Measurements from ENCODE around the gene VASH2.
"Not testable (repeated sequence)": the region's sequence is repeated elsewhere in the genome, so short reads cannot be mapped to it uniquely, and the experiment has no call there.

The VASH2 gene

DNA sequence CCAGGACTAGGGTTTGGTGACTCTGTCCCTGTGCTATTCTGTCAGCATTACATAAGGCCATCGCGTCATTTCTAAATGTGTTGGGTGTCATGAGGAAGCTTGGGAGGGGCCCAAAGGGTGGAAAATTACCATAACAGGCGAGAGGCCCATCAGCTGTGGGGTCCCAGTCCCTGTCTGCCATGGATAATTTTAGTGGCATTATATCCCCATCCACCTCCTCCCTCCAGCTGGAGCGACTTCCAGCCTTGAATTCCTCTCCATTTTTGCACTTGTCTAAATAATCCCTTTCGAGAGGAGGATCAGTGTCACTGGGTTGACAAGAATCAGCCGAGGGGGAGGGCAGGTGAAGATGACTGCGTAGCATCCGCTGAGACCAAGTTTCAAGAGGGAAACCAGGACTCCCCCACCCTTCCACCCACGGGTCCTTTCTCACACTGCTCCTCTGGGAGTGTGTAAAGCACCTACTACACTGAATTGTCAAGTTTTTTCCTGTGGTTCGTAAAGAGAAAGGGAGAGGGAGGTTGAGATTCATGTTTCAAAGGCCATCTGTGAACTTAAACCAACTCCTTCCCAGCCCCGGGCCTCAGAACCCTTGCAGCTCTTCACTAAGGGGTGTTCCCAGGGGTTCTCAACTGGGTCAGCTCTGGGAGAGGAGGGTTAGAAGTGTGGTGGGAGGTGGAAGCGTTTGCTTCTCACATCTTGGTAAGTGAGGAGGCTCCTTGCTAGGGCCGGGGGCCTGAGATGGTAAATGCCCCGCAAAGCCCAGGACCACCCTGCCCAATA is 29.2 kb downstream of the VASH2 start:
- DNase-seq (ENCODE audit: low read depth in 4 of 4, low spot score in 1 of 4): peak in 1 of 4 experiments; percentile 30

DNA sequence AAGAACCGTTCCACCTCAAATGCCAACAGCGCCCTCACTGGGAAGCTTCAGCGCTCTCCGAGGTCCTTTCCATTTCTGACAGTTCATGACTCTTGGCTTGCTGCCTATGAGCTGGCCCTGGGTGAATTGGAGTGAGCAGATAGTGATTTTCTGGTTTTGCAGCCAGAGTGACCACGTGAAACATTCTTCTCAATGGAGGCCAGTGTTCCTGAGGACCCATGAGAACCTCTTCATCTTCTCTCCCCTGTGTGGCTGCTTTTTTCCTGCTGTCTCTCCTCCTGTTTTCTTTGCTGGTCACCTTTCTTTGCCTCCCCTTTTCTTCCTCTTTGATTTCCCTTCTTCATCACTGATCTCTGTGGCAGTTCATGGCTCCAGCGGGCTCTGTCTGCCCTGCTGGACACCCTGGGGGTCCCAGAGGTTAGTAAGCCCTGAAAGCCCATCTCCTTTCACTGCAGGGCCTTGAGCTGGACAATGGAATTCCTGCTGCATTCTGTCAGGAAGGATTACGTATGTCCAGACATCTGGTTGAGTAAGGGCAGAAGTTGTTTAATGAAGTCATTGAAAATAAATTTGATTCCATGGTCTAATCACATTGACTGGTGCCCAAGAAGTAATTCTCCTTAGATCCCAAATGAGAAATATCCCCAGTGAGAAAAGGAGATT is 29.9 kb downstream of the VASH2 start:
- no peak for DNase-seq (ENCODE audit: low read depth in 4 of 4, low spot score in 1 of 4)

DNA sequence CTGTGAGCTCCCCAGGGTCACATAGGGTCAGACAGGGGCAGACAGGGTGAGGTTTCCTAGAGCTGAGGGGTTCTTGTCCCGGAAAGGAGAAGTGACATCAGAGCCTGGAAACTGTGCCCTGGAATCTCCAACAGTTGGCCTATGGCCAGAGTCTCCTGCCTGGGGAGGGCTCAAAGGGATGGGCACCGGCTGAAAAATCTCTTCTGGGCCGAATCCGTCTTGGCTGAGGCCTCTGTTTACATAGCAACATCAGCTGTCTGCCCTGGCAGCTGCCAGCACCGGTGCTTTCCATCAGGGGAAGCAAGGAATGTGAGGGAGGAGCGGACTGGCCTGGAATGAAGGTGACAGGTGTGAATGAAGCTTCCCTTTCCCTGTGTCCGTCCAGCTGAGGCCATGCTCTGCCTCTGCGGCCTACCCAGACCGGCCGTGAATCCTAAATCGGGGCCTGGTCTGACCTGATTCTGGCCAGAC is 30.7 kb downstream of the VASH2 start:
- DNase-seq (ENCODE audit: low read depth in 4 of 4, low spot score in 1 of 4): no peak

DNA sequence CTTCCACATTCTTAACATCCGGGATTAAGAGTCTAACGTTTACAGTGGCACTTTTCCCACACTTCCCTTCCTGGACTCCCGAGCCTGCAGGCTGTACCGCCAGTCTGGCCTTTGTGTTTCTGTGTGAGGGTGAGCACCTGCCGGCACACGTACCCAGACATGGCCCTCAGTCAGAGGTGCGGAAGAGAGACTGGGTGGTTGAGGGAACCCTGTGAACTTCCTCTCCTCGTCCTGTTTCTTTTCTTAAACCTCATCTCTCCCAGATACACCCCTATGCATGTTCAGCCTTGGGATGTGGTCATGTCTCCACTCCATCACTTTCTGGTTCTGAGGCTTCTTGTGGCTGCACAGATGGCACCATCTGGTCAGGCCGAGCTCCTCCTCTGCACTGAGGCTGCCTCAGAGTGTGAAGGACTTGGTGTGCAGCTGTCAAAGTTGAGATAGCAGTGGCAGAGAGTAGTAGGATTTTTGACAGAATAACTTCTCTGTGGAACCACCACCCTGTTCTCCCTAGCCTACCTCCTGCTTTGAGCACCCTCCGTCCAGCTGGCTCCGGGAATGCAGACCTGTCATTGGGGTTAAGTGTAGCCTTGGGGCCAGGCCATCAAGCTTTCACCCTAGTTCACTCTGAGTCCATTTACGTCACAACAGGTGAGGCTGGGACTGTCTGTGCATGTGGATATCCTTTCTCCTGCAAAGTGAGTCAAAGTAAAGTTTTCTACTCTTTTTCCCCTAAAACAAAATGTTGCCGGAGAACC is 31.4 kb downstream of the VASH2 start:
- DNase-seq (ENCODE audit: low read depth in 4 of 4, low spot score in 1 of 4): no peak

DNA sequence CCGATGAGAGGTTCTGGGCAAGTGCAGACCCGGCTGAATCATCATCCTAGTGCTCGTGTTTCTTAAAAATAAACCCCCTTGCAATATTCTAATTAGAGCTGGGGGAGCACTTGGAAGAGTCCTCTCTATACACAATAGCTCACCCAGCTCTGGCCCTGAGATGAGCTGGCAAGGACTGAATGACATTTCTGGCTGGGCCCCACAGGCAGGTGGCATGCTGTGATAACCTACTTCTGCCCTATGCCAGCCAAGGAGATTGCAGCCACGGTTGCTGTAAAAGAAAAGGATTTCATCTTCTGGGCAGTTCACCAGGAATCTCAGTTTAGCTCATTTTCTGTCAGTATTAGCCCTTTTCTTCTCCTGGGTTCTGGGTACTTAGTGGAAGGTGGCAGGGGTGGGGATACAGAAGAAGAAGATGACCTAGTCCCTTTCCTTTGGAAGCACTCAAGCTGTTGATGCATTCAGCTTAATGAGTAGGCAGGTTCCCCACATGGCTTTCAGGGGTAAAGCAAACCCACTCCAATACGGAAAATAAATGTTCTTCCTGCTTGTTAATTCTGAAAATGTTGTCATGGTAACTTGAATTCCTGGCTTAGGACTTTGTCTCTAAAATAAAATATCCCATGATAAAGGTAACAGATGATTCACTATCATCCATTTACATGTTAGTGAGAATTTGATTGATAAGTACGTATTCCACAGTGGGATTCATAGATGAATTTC is 32.2 kb downstream of the VASH2 start:
- DNase-seq (ENCODE audit: low read depth in 4 of 4, low spot score in 1 of 4): no peak

DNA sequence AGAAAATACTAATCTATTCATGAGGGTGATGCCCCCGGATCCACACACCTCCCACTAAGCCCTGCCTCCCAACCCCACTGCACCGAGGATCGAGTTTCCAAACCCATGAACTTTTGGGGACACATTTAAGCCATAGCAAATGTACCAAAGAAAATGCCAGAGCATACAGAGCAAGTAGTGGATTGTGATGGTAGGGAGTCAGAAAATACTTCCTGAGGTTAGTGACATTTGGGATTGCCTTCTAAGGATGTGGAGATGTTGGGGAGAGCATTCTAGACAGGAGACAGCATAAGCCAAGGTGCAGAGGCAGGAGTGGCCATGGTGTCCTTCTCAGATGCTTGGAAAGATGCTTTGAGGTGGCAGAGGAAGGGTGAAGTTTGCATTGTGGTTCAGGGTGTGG is 33.1 kb downstream of the VASH2 start:
- no peak for DNase-seq (ENCODE audit: low read depth in 4 of 4, low spot score in 1 of 4)

DNA sequence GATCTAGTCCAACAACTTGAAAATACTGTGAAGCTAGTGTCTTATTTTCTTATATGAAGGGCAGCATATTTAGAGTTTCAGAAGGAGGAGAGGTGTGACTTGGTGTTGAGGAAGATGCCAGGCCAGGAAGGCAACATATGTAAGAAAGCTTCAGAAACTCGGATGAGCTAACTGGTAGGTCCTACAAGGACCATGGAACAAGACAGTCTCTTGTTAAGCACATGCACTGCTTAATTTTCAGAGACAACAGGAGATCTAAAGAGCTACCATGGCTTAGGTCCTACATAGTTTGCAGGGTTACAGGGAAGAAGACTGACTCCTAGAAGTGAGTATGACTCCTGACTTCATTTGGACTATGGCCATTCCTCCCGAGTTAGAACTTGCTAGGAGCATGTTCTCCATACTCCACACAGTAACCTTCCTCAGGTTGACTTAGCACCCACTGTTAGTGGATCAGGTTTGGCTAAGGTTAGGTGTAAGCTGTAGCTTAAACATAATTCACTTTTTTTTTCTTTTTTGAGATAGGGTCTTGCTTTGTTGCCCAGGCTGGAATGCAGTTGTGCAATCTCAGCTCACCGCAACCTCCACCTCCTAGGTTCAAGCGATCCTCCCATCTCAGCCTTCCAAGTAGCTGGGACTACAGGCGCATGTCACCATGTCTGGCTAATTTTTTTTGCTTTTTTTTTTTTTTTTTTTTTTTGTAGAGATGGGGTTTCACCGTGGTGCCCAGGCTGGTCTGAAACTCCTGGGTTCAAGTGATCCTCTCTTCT is 34.4 kb downstream of the VASH2 start:
- DNase-seq (ENCODE audit: low read depth in 4 of 4, low spot score in 1 of 4): no peak

DNA sequence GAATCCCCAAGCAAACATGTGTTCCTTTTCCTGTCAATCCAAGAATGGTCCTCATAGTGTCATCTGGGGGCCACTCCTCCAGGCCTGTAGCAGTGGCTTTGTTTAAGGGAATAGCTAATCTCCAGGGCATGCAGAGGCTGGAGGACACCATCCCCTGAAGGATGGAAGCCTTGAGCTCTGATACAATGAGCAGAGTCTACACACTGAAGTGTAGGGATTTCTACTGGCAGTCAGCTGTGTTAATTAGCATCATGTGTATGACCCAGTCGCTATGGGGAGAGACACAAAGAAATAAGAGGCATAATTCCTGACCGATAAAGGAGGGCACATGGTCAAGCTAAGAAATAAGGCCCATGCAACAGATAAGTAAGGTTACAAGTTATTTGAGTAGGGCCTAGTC is 36.2 kb downstream of the VASH2 start:
- no peak for DNase-seq (ENCODE audit: low read depth in 4 of 4, low spot score in 1 of 4)

DNA sequence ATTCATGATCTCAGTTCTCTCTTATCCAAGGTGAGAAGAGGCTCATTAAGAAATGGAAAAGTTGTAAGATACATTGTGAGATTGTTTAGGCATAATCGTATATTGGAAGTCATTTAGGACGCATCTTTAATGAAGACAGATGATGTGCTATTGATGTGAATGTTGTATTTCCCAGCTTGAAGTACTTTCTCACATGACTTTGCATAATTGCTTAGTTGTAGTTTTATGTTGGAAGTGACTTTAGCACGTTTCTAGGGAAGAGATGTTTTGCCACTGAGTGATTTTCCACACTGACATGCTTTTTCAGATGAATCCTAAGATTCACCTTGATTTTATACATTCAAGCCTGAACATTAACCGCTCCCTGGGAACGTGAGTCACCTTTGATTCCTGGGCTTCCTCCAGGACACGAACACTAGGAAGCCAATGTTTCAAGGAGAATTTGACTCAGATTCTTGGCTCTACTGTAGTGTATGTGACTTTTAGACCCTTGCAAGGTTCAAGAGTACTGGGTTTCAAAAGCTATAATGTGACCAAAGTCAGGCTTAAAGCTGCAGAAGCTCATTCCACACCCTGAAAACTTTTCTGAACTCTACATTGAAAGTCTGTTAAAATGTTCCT is 37.5 kb downstream of the VASH2 start:
- DNase-seq (ENCODE audit: low read depth in 4 of 4, low spot score in 1 of 4): no peak

DNA sequence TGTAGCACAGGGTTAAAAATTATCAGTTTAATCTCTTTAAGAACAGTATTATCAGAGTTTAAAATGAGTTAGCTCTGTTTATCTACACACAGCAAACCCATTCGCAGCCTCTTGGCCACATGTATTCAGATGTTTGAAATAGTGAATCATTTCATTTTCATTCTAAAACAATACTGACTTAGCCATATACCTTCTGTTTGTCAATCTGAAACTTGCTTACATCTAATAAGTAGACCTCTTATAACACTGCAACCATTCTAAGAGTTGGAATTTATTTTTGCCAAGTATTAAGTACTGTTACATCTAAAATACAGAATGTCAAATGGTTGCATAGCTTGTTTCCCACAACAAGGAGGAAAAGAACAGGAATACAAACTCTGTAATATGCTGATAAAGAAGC is 39.9 kb downstream of the VASH2 start:
- DNase-seq (ENCODE audit: low read depth in 4 of 4, low spot score in 1 of 4): no peak

DNA sequence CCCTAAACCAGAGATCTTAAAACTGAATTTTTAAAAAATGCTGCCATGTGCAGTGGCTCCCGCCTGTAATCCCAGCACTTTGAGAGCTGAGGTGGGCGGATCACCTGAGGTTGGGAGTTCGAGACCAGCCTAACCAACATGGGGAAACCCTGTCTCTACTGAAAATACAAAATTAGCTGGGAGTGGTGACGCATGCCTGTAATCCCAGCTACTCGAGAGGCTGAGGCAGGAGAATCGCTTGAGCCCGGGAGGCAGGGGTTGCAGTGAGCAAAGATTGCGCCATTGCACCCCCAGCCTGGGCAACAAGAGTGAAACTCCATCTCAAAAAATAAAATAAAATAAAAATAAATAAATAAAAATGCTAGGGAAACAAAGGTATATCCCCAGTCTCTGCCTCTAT is 43.6 kb downstream of the VASH2 start:
- not testable (repeated sequence) for DNase-seq (ENCODE audit: low read depth in 4 of 4, low spot score in 1 of 4)

DNA sequence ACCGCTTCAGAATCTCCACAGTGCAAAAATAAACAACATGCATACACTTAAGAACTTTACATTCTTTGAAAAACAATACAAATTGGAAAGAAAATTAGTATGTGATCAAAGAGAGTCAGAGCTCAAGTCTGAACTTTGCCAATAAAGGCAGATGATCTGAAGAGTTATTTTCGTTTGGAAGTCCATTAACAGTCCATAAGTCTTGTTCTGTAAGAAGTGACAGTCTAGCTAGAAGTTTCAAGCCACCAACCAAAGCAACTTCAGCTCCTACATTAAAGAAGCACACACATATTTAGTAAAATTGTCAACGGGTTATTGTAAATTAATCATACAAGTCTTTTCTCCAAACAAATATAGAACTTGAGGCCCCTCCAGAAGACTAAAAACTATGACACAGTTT is 44.6 kb downstream of the VASH2 start:
- DNase-seq (ENCODE audit: low read depth in 4 of 4, low spot score in 1 of 4): no peak

DNA sequence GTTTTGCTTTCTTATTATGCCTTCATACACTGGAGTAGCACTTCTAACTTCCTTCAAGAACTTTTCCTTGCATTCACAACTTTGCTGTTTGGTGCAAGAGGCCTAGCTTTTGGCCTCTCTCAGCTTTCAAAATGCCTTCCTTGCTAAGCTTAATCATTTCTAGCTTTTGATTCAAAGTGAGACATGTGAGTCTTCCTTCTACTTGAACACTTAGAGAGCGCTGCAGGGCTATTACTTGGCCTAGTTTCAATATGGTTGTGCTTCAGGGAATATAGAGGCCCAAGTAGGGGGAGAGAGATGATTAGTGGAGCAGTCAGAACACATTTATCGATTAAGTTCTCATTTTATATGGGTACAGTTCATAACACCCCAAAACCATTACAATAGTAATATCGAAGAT is 52.9 kb downstream of the VASH2 start:
- DNase-seq (ENCODE audit: low read depth in 4 of 4, low spot score in 1 of 4): no peak

DNA sequence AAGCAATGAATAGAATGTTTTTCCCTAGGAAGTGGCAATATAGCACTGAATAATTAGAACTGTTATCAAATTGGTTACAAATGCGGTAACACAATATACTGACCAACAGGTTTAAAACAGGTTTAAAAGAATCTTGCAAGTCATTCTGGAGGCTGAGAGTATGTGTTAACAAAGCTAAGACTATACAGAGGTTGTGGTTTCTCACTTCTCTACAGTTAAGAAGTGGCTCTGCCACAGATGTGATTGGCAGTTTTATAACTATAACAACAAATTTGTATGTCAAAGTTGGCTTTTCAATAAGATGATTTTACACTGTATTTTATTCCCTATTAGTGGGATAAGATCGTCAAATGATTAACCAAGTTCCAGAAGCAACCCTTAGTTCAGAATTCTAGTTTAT is 58.2 kb downstream of the VASH2 start:
- DNase-seq (ENCODE audit: low read depth in 4 of 4, low spot score in 1 of 4): no peak

DNA sequence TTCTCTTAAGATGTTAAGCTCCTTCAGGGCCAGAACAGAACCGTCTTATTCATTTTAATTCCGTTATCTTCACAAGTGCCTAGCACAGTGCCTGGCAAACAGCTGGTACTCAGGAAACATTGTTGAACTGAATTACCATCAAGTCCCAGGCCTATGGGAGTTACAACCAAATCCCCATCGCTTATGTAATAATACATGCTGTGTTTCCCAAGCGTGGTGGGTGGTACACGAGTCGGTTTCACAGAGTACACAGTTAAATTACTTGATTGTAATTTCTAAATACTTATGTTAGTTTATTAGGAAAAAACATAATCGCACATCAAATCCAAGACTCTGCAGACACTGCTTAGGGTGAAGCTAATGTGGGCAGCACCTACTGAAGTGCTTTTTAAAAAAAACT is 64.3 kb downstream of the VASH2 start:
- DNase-seq (ENCODE audit: low read depth in 4 of 4, low spot score in 1 of 4): no peak

DNA sequence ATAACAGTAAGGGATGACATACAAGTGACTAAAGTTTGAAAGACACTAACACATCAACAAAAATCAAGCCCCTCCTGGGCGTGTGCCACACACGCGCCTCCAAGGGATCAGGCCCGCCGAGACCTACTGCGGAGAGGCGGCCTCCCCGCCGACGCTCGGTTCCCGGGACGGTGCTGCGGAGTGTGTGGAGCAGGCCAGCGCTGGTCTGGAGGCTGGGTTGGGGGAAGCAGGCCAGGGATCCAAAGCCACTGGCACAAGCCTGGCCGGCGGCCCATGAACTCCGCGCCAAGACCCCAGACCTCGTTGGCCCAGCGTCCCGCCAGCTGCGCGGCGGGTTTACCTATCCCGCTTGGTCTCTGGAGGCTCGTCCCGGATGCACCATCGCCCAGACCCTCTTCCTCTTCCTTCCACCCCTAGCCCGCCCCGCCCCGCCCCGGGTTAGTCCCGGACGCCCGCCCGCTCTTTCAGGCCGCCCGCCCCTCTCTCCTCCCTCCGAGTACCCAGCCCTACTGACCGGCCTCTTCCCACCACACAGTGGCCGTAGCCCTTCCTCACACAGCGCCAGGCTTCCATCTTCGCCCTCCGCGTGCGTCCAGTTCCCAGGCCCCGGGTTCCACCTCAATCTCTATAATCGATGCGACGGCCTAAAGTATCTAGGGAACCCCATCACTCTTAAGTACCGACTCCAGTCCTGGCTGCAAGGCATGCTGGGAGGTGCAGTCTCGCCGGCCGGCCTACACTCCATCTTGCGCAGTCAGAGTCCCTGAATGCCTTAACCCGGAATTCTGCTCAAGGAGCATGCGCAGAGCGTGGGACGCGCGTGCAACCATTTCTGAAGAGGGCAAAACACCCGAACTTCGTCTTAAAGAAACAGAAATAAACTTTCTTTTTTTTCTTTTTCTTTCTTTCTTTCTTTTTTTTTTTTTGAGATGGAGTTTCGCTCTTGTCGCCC is 65.0 kb downstream of the VASH2 start, which contains the start of gene ANGEL2:
Gene ANGEL2, minus strand, starts transcription at position 769 of the 952 bp plus-strand sequence. Its CDS starts 196 bp downstream, at position 573.
- peak; percentile 85 to 93 (median 90) for DNase-seq (ENCODE audit: low read depth in 4 of 4, low spot score in 1 of 4)

DNA sequence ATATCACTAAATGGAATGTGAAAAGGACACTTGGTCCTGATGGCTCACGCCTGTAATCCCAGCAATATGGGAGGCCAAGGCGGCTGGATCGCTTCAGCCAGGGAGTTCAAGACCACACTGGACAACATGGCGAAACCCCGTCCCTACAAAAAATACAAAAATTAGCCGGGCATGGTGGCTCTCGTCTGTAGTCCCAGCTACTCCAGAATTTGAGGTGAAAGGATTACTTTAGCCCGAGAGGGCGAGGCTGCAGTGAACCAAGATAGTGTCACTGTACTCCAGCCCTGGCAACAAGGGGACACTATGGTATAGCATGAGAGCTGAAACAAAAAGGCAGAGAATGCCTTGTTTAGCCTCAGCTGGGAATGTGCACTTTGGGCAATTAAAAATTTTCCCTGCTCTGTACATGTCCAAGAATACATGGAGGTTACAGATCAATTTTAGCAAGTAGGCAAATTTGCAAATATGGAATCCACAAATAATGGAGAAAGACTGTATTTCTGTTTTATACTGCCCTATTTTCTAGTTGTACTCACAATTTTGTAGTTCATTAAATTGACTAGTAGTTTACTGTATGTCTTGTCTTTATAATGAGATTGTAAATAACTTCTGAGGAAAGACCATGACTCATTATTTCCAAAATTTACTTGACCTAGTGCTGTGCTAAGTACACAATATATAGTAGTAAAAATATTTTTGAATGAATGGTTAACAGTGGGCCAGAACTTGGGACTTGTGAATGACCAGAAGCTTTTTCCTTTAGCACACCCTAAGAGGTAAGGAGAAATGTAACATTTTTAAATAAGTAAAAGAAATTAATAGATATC is 67.3 kb downstream of the VASH2 start:
- no peak for DNase-seq (ENCODE audit: low read depth in 4 of 4, low spot score in 1 of 4)

DNA sequence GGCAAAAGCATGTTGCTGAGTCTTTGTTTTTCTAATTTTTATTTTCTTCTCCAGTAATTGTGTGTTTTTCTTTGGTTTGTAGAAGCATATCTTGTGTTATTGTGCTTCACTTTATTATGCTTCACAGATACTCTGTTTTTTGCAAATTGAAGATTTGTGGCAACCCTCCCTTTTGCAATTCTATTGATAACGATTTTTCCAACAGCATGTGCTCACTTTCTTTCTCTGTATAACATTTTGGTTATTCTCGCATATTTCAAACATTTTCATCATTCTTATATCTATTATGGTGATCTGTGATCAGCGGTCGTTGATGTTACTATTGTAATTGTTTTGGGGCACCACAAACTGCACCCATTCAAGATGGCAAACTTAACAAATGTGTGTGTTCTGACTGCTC is 69.1 kb downstream of the VASH2 start:
- DNase-seq (ENCODE audit: low read depth in 4 of 4, low spot score in 1 of 4): no peak

Measured in stimulated activated CD4-positive, alpha-beta T cell treated with anti-CD3 and anti-CD28 coated beads, Interleukin-1b, Interleukin-23, amount 100 ng/mL, for 24 hours (primary cell).